GM12874 (cell line): ENCODE results near the gene B3GALNT1.

Experiments
- CTCF ChIP-seq: IDR thresholded peaks from 2 replicates; pipeline ENCODE4 v1.5.1; 2011; ENCODE audit warnings: low read depth, mild to moderate bottlenecking, control low read depth, low read length, moderate library complexity; ENCODE audit not compliant: insufficient read depth

Gene B3GALNT1

GRCh38 chr3:161042023-161042501 is 63.1 kb downstream of the B3GALNT1 start:
- no peak for TF ChIP-seq CTCF

DNA sequence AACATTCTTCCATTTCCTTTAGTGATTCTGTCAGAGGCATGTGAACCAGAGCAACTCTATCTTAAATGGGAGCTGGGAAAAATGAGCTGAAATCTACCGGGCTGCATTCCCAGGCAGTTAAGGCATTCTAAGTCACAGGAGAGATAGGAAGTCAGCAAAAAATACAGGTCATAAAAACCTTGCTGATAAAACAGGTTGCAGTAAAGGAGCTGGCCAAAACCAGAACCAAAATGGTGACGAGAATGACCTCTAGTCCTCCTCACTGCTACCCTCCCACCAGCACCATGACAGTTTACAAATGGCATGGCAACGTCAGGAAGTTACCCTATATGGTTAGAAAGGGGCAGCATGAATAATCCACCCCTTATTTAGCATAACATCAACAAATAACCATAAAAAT is 66.4 kb downstream of the B3GALNT1 start:
- TF ChIP-seq CTCF, result no peak

- TF ChIP-seq CTCF, result no peak
Measured at GRCh38 chr3:161035711-161036110, 69.4 kb downstream of the B3GALNT1 start.
